Measurements from ENCODE around the gene CLCA1.

CLCA1 gene

GRCh38 chr1:86468501-86468977, at the start of gene CLCA1:
Gene CLCA1, plus strand, starts transcription at chr1:86468927. Its CDS starts 45 bp downstream, at chr1:86468972.
- DNase-seq: no peak

- no peak for DNase-seq
These were observed 49.3 kb upstream of the CLCA1 start for GRCh38 chr1:86419277-86419903.

GRCh38 chr1:86421601-86422280, 47.0 kb upstream of the CLCA1 start:
- DNase-seq: no peak

GRCh38 chr1:86423473-86423872, 45.3 kb upstream of the CLCA1 start:
- DNase-seq: no peak

- DNase-seq: no peak
These were observed 44.9 kb upstream of the CLCA1 start, which contains the start of gene CLCA2 for GRCh38 chr1:86423873-86424272. Gene CLCA2, plus strand, starts transcription at chr1:86424171. Its CDS starts 77 bp downstream, at chr1:86424248.

GRCh38 chr1:86429122-86429725, 39.5 kb upstream of the CLCA1 start:
- DNase-seq: no peak

- DNase-seq: no peak
These were observed 38.9 kb upstream of the CLCA1 start for GRCh38 chr1:86429835-86430234.

- no peak for DNase-seq
These were observed 38.4 kb upstream of the CLCA1 start for GRCh38 chr1:86430376-86430775.

GRCh38 chr1:86434059-86434458, 34.7 kb upstream of the CLCA1 start:
- no peak for DNase-seq

GRCh38 chr1:86435327-86435726, 33.4 kb upstream of the CLCA1 start:
- DNase-seq: no peak

- DNase-seq: no peak
These were observed 32.7 kb upstream of the CLCA1 start for GRCh38 chr1:86436041-86436440.

GRCh38 chr1:86441581-86441980, 27.1 kb upstream of the CLCA1 start:
- no peak for DNase-seq

- DNase-seq: no peak
These were observed 26.7 kb upstream of the CLCA1 start for GRCh38 chr1:86441997-86442396.

- no peak for DNase-seq
These were observed 22.8 kb upstream of the CLCA1 start for GRCh38 chr1:86445919-86446318.

- no peak for DNase-seq
These were observed 21.4 kb upstream of the CLCA1 start for GRCh38 chr1:86447198-86447790.

GRCh38 chr1:86448670-86449069, 20.1 kb upstream of the CLCA1 start:
- DNase-seq: no peak

- no peak for DNase-seq
These were observed 19.6 kb upstream of the CLCA1 start for GRCh38 chr1:86449103-86449502.

GRCh38 chr1:86450847-86451246, 17.9 kb upstream of the CLCA1 start:
- DNase-seq: no peak

- DNase-seq: no peak
These were observed 15.1 kb upstream of the CLCA1 start for GRCh38 chr1:86453664-86454063.

GRCh38 chr1:86455073-86455472, 13.7 kb upstream of the CLCA1 start:
- DNase-seq: no peak

GRCh38 chr1:86460998-86461397, 7.7 kb upstream of the CLCA1 start:
- no peak for DNase-seq

- no peak for DNase-seq
These were observed 7.2 kb upstream of the CLCA1 start for GRCh38 chr1:86461482-86461881.

- DNase-seq: no peak
These were observed 3.9 kb upstream of the CLCA1 start for GRCh38 chr1:86464819-86465218.

All from NCI-H1436 treated with DMSO at 0.1 percent for 48 hours (cell line).